ENCODE results near the gene CNKSR3. TPM values are rescaled to one million over a fixed set of nuclear protein-coding genes. Genes with fewer than 3 reads are reported as not detected.

The CNKSR3 gene
- polyA plus RNA-seq, 1 donor from 2014 or later = 3.0 TPM

DNA sequence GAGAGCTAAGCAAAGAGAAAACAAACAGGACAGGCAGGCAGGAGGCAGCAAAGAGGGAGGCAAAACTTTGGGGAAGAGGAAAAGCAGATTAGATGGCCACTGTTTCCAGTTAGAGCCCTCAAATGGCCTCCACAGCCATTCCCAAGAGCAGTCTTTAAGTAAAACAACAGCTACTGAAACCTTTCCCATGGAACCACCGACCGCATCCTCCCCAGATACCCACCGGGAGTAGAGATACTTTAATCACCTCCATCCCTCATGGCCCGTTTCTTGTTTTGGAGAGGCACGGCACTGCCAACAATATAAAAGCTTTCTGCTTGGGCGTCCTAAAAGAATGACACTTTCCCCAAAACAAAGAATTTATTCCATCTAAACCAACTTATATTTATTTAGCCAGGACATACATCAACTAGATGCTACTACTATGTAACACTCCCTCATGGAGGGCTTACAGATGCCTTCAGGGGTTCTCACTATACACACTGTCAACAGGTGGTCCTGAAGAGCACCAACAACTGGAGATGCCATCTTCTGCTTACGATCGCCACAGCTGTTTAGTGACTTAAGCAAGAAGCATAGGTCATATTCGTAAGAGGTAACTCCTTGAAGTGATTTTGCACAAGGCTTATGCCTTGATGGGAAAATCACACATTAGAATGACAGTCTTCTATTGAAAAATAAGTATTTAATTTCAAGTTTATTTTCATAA is 43.4 kb downstream of the CNKSR3 start:
- Histone ChIP-seq H3K4me3 (ENCODE audit: low read length) (no peak overlapping the region), H4K20me1 (ENCODE audit: insufficient read depth) (no peaks in the 10 kb centered on the region), H3K9me3 (ENCODE audit: low read length) (peaks cover 6% of the 10 kb centered on the region), H3K36me3 (ENCODE audit: insufficient read depth, low read length) (no peaks in the 10 kb centered on the region), H3K27ac (ENCODE audit: low read length) (no peak overlapping the region), H3K9ac (ENCODE audit: low read length) (no peak overlapping the region), H3K79me2 (replicated peaks; ENCODE audit: insufficient read depth, low read length) (no peaks in the 10 kb centered on the region), H3K27me3 (ENCODE audit: insufficient read depth, low read depth, low read length) (no peaks in the 10 kb centered on the region), H3K9me2 (ENCODE audit: insufficient read depth, low read length) (no peaks in the 10 kb centered on the region), H3F3A (ENCODE audit: insufficient read depth, low read length, poor library complexity, severe bottlenecking) (no peaks in the 10 kb centered on the region), H2AFZ (ENCODE audit: low read depth, low read length) (no peak overlapping the region), H3K4me2 (ENCODE audit: low read length) (no peak overlapping the region)
- TF ChIP-seq MXI1 (conservative IDR thresholded peaks at IDR 0.05; ENCODE audit: poor library complexity, severe bottlenecking) = no peak
- TF ChIP-seq, protein P1, sequence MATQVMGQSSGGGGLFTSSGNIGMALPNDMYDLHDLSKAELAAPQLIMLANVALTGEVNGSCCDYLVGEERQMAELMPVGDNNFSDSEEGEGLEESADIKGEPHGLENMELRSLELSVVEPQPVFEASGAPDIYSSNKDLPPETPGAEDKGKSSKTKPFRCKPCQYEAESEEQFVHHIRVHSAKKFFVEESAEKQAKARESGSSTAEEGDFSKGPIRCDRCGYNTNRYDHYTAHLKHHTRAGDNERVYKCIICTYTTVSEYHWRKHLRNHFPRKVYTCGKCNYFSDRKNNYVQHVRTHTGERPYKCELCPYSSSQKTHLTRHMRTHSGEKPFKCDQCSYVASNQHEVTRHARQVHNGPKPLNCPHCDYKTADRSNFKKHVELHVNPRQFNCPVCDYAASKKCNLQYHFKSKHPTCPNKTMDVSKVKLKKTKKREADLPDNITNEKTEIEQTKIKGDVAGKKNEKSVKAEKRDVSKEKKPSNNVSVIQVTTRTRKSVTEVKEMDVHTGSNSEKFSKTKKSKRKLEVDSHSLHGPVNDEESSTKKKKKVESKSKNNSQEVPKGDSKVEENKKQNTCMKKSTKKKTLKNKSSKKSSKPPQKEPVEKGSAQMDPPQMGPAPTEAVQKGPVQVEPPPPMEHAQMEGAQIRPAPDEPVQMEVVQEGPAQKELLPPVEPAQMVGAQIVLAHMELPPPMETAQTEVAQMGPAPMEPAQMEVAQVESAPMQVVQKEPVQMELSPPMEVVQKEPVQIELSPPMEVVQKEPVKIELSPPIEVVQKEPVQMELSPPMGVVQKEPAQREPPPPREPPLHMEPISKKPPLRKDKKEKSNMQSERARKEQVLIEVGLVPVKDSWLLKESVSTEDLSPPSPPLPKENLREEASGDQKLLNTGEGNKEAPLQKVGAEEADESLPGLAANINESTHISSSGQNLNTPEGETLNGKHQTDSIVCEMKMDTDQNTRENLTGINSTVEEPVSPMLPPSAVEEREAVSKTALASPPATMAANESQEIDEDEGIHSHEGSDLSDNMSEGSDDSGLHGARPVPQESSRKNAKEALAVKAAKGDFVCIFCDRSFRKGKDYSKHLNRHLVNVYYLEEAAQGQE (IDR thresholded peaks at IDR 0.05; ENCODE audit: borderline replicate concordance) = no peak
- no peak for TF ChIP-seq EZH2 (IDR thresholded peaks at IDR 0.05; ENCODE audit: borderline replicate concordance, insufficient read depth, low read length, poor library complexity, severe bottlenecking)

DNA sequence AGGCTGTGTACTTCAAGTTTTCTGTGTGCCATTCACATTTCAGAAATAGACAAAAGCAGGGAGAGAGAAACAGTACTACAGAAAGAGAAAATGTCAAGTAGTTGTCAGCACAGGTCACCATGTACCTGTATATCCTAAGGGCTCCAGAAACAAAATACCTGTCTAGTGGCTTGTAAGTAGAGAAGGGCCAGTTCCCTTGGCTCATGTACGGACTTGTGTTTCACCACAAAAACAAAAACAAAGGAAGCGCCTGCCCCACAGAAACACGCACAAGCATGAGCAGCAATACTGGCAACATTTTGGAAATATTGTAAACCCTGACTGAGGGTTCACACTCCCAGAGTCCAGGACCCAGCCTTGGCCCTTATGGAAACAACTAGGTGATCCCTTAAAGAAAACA is 44.3 kb downstream of the CNKSR3 start:
- Histone ChIP-seq H3K27me3 (ENCODE audit: insufficient read depth, low read depth, low read length) (no peaks in the 10 kb centered on the region), H3K9me3 (ENCODE audit: low read length) (peaks cover 6% of the 10 kb centered on the region), H3K79me2 (replicated peaks; ENCODE audit: insufficient read depth, low read length) (no peaks in the 10 kb centered on the region), H3K36me3 (ENCODE audit: insufficient read depth, low read length) (no peaks in the 10 kb centered on the region), H3K4me3 (ENCODE audit: low read length) (no peak overlapping the region), H3F3A (ENCODE audit: insufficient read depth, low read length, poor library complexity, severe bottlenecking) (no peaks in the 10 kb centered on the region), H3K9ac (ENCODE audit: low read length) (no peak overlapping the region), H3K27ac (ENCODE audit: low read length) (no peak overlapping the region), H4K20me1 (ENCODE audit: insufficient read depth) (no peaks in the 10 kb centered on the region), H2AFZ (ENCODE audit: low read depth, low read length) (no peak overlapping the region), H3K9me2 (ENCODE audit: insufficient read depth, low read length) (no peaks in the 10 kb centered on the region), H3K4me2 (ENCODE audit: low read length) (no peak overlapping the region)
- no peak for TF ChIP-seq MXI1 (conservative IDR thresholded peaks at IDR 0.05; ENCODE audit: poor library complexity, severe bottlenecking)
- TF ChIP-seq, protein P1 (IDR thresholded peaks at IDR 0.05; ENCODE audit: borderline replicate concordance) = no peak
- TF ChIP-seq EZH2 (IDR thresholded peaks at IDR 0.05; ENCODE audit: borderline replicate concordance, insufficient read depth, low read length, poor library complexity, severe bottlenecking) = no peak
- no peak for TF ChIP-seq POLR2AphosphoS5 (IDR thresholded peaks at IDR 0.05)
- TF ChIP-seq, protein P2, sequence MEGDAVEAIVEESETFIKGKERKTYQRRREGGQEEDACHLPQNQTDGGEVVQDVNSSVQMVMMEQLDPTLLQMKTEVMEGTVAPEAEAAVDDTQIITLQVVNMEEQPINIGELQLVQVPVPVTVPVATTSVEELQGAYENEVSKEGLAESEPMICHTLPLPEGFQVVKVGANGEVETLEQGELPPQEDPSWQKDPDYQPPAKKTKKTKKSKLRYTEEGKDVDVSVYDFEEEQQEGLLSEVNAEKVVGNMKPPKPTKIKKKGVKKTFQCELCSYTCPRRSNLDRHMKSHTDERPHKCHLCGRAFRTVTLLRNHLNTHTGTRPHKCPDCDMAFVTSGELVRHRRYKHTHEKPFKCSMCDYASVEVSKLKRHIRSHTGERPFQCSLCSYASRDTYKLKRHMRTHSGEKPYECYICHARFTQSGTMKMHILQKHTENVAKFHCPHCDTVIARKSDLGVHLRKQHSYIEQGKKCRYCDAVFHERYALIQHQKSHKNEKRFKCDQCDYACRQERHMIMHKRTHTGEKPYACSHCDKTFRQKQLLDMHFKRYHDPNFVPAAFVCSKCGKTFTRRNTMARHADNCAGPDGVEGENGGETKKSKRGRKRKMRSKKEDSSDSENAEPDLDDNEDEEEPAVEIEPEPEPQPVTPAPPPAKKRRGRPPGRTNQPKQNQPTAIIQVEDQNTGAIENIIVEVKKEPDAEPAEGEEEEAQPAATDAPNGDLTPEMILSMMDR (IDR thresholded peaks at IDR 0.05; ENCODE audit: poor library complexity, severe bottlenecking) = no peak
- no peak for TF ChIP-seq SMC3 (conservative IDR thresholded peaks at IDR 0.05; ENCODE audit: poor library complexity)
- TF ChIP-seq TAF1 (IDR thresholded peaks at IDR 0.05; ENCODE audit: low read depth) = no peak
- no peak for TF ChIP-seq EP300 (conservative IDR thresholded peaks at IDR 0.05; ENCODE audit: poor library complexity, severe bottlenecking)
- no peak for TF ChIP-seq RAD21 (conservative IDR thresholded peaks at IDR 0.05)

Measured in neural cell (in vitro differentiated cells).